Right lobe of liver (tissue), 6 donors: ENCODE results near the gene MYEOV. TPM values are rescaled to one million over a fixed set of nuclear protein-coding genes. Genes with fewer than 3 reads are reported as not detected.

Experiments used
- ATAC-seq, 4 donors: fragments of 200-7000 bp; cut with Tn5 transposase; one replicate each; pipeline ENCODE4 v1.9.1; 2020; ENCODE audit warnings: mild to moderate bottlenecking in 4 of 4, moderate library complexity in 4 of 4
- DNase-seq, 3 donors: peaks; one replicate each; pipeline ENCODE4 v3.0.0-alpha.2; 2020
- H3K27ac ChIP-seq, 3 donors: fragments of 200-600 bp; one replicate each; pipeline ENCODE4 v1.8.0; 2022
- H3K27me3 ChIP-seq, 2 donors: fragments of 200-600 bp; one replicate each; pipeline ENCODE4 v1.8.0; 2022
- H3K36me3 ChIP-seq, 4 donors: fragments of 200-600 bp; sonication (generic) in 1 of 4; one replicate each; pipeline versions ENCODE4 v1.5.1 to v1.8.0; 2017 to 2022; ENCODE audit warnings: control low read depth in 1 of 4
- H3K4me1 ChIP-seq, 4 donors: fragments of 200-600 bp; sonication (generic) in 1 of 4; one replicate each; pipeline versions ENCODE4 v1.5.1 to v1.8.0; 2017 to 2022; ENCODE audit warnings: control low read depth in 1 of 4
- H3K4me3 ChIP-seq, 3 donors: fragments of 200-600 bp; one replicate each; pipeline ENCODE4 v1.8.0; 2022
- H3K9me3 ChIP-seq, 4 donors: fragments of 200-600 bp; sonication (generic) in 1 of 4; one replicate each; pipeline versions ENCODE4 v1.5.1 to v1.8.0; 2017 to 2022; ENCODE audit warnings: control low read depth in 1 of 4
- CTCF ChIP-seq, 4 donors: fragments of 200-600 bp in 3 of 4; fragments of 450-650 bp in 1 of 4; IDR thresholded peaks; one replicate each; pipeline versions ENCODE4 v1.5.1 to v1.8.0; 2016 to 2022; ENCODE audit warnings: antibody characterized with exemption in 4 of 4, mild to moderate bottlenecking in 2 of 4
- POLR2A ChIP-seq: fragments of 450-650 bp; IDR thresholded peaks from one replicate; pipeline ENCODE4 v1.6.1; 2017; ENCODE audit warnings: antibody characterized with exemption, mild to moderate bottlenecking
- whole genome bisulfite sequencing: methylation state at CpG from one replicate; pipeline ENCODE4 v1.1.6; 2018; ENCODE audit warnings: low coverage, low lambda C conversion rate; ENCODE audit not compliant: insufficient coverage; ENCODE audit errors: missing lambda C conversion rate; 5-methylcytosine and 5-hydroxymethylcytosine counted together
- intact Hi-C, 2 donors: fragments of 100-400 bp; cut with DNase I; formaldehyde crosslinking; loops; one replicate each; pipeline versions ENCODE4 v1.11.2 to v1.14.1; 2022
- total RNA-seq, 6 experiments: library from RNA; depleted of rRNA in 2 of 6; stranded (reverse); fragments of >200 nt in 2 of 6; fragmentation: NEBNext Ultra II Directional in 3 of 6; extraction: Animal tissue kit (Norgen Biotek cat#: 25700) in 3 of 6; gene quantifications; one replicate each; pipeline versions ENCODE4 v1.1.0 to v1.2.4, GENCODE V29; 2016 to 2023
- donor health status: DM: no; HTN: yes; CAD: no.
- donor health status: DM: no; HTN: no; CAD: no.
- donor health status: DM: no; HTN: no; CAD: no.
- donor health status: DM: no; HTN: yes; CAD: no.
- donor health status: DM: no; HTN: yes; CAD: no.

The MYEOV gene
- total RNA-seq, 6 experiments from 2014 or later = 0.25 to 1.2 (median 0.70) TPM; not detected in 2

GRCh38 chr11:69252490-69252837 is 41.5 kb upstream of the MYEOV start:
- WGBS = 71% methylated on average over 6 of the region's 9 CpGs
- H3K27me3 ChIP-seq = no peaks in the 10 kb centered on the region
- no peaks in the 10 kb centered on the region for H3K4me1 ChIP-seq
- no peak overlapping the region for H3K27ac ChIP-seq
- no peak for TF ChIP-seq CTCF (IDR thresholded peaks at IDR 0.05)
- no peak for TF ChIP-seq POLR2A
- intact Hi-C loops = no loop called here
- ATAC-seq = no peak
- H3K9me3 ChIP-seq = peaks cover 0 to 6% (median 0%) of the 10 kb centered on the region in 4 donors
- DNase-seq = no peak
- H3K4me3 ChIP-seq = no peak overlapping the region
- H3K36me3 ChIP-seq = no peaks in the 10 kb centered on the region

GRCh38 chr11:69253028-69253427 is 40.9 kb upstream of the MYEOV start:
- H3K9me3 ChIP-seq = peaks cover 0 to 6% (median 0%) of the 10 kb centered on the region in 4 donors
- DNase-seq = no peak
- no peaks in the 10 kb centered on the region for H3K36me3 ChIP-seq
- intact Hi-C loops = no loop called here
- no peak overlapping the region for H3K4me3 ChIP-seq
- H3K27ac ChIP-seq = no peak overlapping the region
- ATAC-seq = no peak
- H3K4me1 ChIP-seq = no peaks in the 10 kb centered on the region
- H3K27me3 ChIP-seq = no peaks in the 10 kb centered on the region
- TF ChIP-seq POLR2A (no peak), CTCF (IDR thresholded peaks at IDR 0.05) (no peak)

GRCh38 chr11:69257134-69257533 is 36.8 kb upstream of the MYEOV start:
- H3K36me3 ChIP-seq = no peaks in the 10 kb centered on the region
- H3K4me3 ChIP-seq = no peak overlapping the region
- 80% methylated on average over 2 of the region's 5 CpGs for WGBS
- no peak for TF ChIP-seq POLR2A
- TF ChIP-seq CTCF (IDR thresholded peaks at IDR 0.05) = no peak
- H3K4me1 ChIP-seq = no peaks in the 10 kb centered on the region
- intact Hi-C loops = no loop called here
- H3K9me3 ChIP-seq = peaks cover 0 to 6% (median 0%) of the 10 kb centered on the region in 4 donors
- H3K27me3 ChIP-seq = no peaks in the 10 kb centered on the region
- H3K27ac ChIP-seq = no peak overlapping the region
- no peak for ATAC-seq
- no peak for DNase-seq

GRCh38 chr11:69257838-69258658 is 35.9 kb upstream of the MYEOV start:
- Histone ChIP-seq H3K4me3 (no peak overlapping the region), H3K36me3 (no peaks in the 10 kb centered on the region), H3K4me1 (no peaks in the 10 kb centered on the region), H3K9me3 (peaks cover 0 to 3% (median 0%) of the 10 kb centered on the region in 4 donors), H3K27me3 (no peaks in the 10 kb centered on the region), H3K27ac (no peak overlapping the region)
- DNase-seq = no peak
- WGBS = 60% methylated on average over 3 of the region's 6 CpGs
- TF ChIP-seq POLR2A (no peak), CTCF (IDR thresholded peaks at IDR 0.05) (no peak)
- intact Hi-C loops = no loop called here
- no peak for ATAC-seq
